AG04450 (cell line): Measurements from ENCODE around the gene CYP1A2. TPM values are rescaled to one million over a fixed set of nuclear protein-coding genes. Genes with fewer than 3 reads are reported as not detected.

Experiments used
- CTCF ChIA-PET: fragments of 300-600, 350-600 bp; formaldehyde crosslinking; extraction: SDS; loops from one replicate; lab custom pipeline; 2022; ENCODE audit warnings: antibody characterized with exemption, inconsistent platforms; lab: Charles Lee
- POLR2A ChIA-PET: fragments of 350-600 bp; formaldehyde crosslinking; extraction: SDS; loops from one replicate; lab custom pipeline; 2021; ENCODE audit warnings: antibody characterized with exemption, inconsistent platforms; lab: Yijun Ruan, JAX
- DNase-seq: peaks from one replicate; pipeline ENCODE4 v3.0.0-alpha.2; 2011; ENCODE audit warnings: low read depth, low spot score
- H3K27ac ChIP-seq: one replicate; pipeline ENCODE4 v1.5.1; 2012; ENCODE audit warnings: low read depth, low read length, control low read depth
- H3K27me3 ChIP-seq: one replicate; pipeline ENCODE4 v1.6.0; 2012; ENCODE audit warnings: low read length; ENCODE audit not compliant: control insufficient read depth, insufficient read depth
- H3K4me3 ChIP-seq: 2 replicates; pipeline ENCODE4 v1.5.1; 2011; ENCODE audit warnings: mild to moderate bottlenecking, low read depth, low read length, control low read depth
- H3K9me3 ChIP-seq: 2 replicates; pipeline ENCODE4 v1.5.1; 2012; ENCODE audit warnings: low read length; ENCODE audit not compliant: control insufficient read depth, insufficient read depth
- polyA plus RNA-seq: library from polyadenylated mRNA; depleted of rRNA; stranded (reverse); fragments of >200 nt; gene quantifications from 2 replicates; pipeline ENCODE4 v1.2.3, GENCODE V29; 2011
- TF ChIP-seq, protein P1 (sequence below): IDR thresholded peaks from 2 replicates; pipeline ENCODE4 v1.5.1; 2011; ENCODE audit warnings: low read depth, low read length, control low read depth, inconsistent platforms

The CYP1A2 gene
- polyA plus RNA-seq, 1 experiment = not detected

DNA sequence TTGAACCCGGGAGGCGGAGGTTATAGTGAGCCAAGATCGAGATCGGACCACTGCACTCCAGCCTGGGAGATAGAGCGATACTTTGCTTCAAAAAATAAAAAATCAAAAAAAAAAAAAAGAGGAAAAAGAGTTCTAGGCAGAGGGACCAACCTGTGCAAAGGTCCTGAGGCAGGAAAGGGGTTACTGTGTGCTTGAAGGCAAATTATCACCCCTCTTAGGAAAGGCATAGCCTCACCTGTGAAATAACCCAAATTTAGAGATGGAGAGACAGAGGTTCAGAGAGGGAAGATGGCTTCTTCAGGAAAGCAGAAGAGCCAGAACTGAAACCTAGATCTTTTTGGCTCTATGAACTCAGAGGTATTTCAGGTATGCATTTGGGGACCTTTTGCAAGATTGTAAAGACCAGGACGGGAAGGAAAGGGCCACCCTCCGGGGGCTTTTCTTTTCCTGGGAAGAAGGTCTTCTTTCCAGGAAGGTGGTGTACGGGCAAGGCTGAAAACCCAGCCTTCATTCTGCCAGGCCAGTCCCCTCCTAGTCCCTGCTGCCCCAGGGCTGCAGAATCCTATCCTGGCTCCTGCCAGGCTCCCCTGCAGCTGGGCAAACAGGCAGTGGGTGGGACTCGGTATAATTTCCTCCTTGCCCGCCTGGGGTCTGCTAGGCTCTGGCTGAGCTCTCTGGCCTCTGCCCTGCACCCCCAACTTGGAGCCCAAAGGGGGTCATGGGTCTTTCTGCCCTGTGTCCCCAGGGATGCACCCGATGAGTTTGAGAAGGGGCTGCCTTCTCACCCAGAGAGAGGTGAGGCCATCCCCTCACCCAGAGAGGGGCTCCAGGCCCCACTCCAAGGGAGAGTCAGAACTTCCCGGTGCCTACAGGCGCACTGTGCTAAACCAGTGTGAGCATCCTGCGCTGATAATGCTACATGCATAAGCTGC lies 18.8 kb downstream of the CYP1A2 start:
- no peak for DNase-seq
- H3K27ac ChIP-seq = no peak overlapping the region
- peaks cover 14% of the 10 kb centered on the region for H3K27me3 ChIP-seq
- no peaks in the 10 kb centered on the region for H3K9me3 ChIP-seq
- CTCF ChIA-PET = interaction anchor here (0.6 to 12.2 kb wide), 19 partner anchors 8 to 392 kb away, joined by 3 to 517 read pairs (median 6); partner anchors contain the start of gene CSK
- TF ChIP-seq, protein P1, sequence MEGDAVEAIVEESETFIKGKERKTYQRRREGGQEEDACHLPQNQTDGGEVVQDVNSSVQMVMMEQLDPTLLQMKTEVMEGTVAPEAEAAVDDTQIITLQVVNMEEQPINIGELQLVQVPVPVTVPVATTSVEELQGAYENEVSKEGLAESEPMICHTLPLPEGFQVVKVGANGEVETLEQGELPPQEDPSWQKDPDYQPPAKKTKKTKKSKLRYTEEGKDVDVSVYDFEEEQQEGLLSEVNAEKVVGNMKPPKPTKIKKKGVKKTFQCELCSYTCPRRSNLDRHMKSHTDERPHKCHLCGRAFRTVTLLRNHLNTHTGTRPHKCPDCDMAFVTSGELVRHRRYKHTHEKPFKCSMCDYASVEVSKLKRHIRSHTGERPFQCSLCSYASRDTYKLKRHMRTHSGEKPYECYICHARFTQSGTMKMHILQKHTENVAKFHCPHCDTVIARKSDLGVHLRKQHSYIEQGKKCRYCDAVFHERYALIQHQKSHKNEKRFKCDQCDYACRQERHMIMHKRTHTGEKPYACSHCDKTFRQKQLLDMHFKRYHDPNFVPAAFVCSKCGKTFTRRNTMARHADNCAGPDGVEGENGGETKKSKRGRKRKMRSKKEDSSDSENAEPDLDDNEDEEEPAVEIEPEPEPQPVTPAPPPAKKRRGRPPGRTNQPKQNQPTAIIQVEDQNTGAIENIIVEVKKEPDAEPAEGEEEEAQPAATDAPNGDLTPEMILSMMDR = no peak
- H3K4me3 ChIP-seq = no peak overlapping the region
- POLR2A ChIA-PET = no interaction called here

DNA sequence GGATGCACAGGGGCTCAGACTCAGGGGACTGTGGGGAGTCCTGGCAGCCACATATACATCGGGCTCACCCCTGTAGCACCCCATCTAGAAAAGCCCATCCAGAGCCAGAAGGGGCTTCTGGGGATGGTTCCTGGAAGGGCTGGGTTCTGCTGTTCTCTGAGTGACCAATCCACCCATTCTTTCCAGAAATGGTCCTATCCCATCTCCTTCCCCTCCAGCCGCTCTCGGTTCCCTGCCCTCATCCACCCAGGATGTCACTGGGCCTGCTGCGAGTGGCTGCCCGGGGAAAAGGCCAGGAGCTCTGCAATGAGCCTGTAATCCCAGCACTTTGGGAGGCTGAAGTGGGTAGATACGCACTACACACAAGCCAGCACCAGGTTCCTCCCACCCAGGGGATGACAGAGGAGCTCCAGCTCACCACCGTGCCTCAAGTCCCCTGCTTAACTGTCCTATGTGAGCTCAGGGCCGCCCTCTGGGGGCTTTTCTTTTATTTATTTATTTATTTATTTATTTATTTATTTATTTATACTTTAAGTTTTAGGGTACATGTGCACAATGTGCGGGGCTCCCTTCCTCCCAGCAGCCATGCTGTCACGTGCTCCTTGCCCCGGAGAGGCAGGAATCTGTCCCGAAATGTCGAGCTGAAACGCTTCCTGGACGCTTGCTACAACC lies 19.6 kb downstream of the CYP1A2 start:
- no peak overlapping the region for H3K27ac ChIP-seq
- no peaks in the 10 kb centered on the region for H3K9me3 ChIP-seq
- DNase-seq = no peak
- H3K4me3 ChIP-seq = no peak overlapping the region
- TF ChIP-seq, protein P1 = no peak
- peaks cover 9% of the 10 kb centered on the region for H3K27me3 ChIP-seq
- ChIA-PET CTCF (interaction anchor here (0.6 to 12.2 kb wide), 38 partner anchors 8 to 401 kb away, joined by 3 to 517 read pairs (median 5); partner anchors contain the start of genes CSK, CYP11A1, CYP1A1 and RPP25), POLR2A (interaction anchor here (0.9 to 1.1 kb wide), 2 partner anchors 136 to 138 kb away, joined by 3 read pairs; no protein-coding TSS in a partner anchor)

DNA sequence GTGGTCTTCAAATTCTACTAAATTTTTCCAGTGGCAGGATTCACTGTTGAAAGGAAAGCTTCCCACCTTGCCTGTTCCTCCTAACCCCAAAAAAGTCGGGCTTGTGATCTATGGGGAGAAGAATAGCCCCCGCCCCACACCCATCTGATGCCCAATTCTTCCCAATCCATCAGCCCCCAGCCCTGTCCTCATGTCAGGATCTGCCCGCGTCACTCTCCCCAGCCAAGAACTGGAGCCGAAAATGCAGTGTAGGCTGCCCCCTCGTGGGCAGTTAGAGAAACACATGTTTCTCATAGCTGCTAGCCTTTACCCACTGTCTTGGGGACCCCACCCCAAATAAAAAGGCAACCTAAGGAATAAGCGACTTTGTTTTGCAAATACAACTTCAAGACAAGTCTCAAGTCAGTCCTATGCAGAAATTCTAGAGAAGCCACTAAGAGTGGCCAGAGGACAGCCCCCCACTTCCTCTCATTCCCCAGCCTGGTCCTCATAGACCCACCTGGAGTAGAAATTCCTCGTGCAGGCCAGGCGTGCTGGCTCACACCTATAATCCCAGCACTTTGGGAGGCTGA lies 20.2 kb downstream of the CYP1A2 start:
- TF ChIP-seq, protein P1 = peak; percentile 74
- Histone ChIP-seq H3K4me3 (no peak overlapping the region), H3K27me3 (peaks cover 6% of the 10 kb centered on the region), H3K27ac (no peak overlapping the region), H3K9me3 (no peaks in the 10 kb centered on the region)
- CTCF ChIA-PET = interaction anchor here (0.6 to 12.2 kb wide), 47 partner anchors 9 to 402 kb away, joined by 3 to 517 read pairs (median 4); partner anchors contain the start of genes CSK, CYP11A1, CYP1A1 and RPP25
- POLR2A ChIA-PET = interaction anchor here (0.5 to 1.1 kb wide), 4 partner anchors 37 to 138 kb away, joined by 3 read pairs; no protein-coding TSS in a partner anchor
- no peak for DNase-seq

DNA sequence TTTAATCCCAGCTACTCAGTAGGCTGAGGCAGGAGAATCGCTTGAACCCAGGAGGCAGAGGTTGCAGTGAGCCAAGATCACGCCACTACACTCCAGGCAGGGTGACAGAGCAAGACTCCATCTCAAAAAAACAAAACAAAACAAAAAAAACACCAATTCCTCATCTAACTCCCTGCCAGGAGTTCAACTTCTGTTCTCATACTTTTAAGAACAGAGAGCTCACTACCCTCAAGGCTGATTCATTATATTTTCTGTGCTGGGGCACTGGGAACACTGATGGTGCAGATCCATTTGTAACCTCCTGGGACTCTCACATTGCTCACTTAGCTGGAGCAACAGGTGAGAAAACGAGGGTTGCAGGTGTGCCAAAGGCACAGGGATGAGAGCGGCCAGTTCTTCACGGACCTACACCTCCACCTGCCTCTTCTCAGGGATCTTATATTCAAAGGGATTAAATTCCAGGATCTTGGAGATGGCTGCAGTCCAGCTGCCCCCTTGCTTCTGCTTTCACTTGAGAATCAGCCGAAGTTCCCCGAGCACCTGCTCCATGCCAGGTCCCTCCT lies 20.9 kb downstream of the CYP1A2 start:
- POLR2A ChIA-PET = interaction anchor here (0.5 to 1.1 kb wide), 4 partner anchors 37 to 139 kb away, joined by 3 read pairs; no protein-coding TSS in a partner anchor
- no peak for DNase-seq
- TF ChIP-seq, protein P1 = no peak
- CTCF ChIA-PET = interaction anchor here (0.6 to 12.2 kb wide), 41 partner anchors 8 to 863 kb away, joined by 3 to 517 read pairs (median 5); partner anchors contain the start of genes ARID3B, CSK, CYP11A1 and CYP1A1
- H3K27me3 ChIP-seq = peaks cover 6% of the 10 kb centered on the region
- no peaks in the 10 kb centered on the region for H3K9me3 ChIP-seq
- H3K27ac ChIP-seq = no peak overlapping the region
- H3K4me3 ChIP-seq = no peak overlapping the region
